Measurements from ENCODE around the gene NDUFAF7. TPM values are rescaled to one million over a fixed set of nuclear protein-coding genes. Genes with fewer than 3 reads are reported as not detected.

NDUFAF7 gene, protein sequence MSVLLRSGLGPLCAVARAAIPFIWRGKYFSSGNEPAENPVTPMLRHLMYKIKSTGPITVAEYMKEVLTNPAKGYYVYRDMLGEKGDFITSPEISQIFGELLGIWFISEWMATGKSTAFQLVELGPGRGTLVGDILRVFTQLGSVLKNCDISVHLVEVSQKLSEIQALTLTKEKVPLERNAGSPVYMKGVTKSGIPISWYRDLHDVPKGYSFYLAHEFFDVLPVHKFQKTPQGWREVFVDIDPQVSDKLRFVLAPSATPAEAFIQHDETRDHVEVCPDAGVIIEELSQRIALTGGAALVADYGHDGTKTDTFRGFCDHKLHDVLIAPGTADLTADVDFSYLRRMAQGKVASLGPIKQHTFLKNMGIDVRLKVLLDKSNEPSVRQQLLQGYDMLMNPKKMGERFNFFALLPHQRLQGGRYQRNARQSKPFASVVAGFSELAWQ
- total RNA-seq: 10 to 100 TPM; 12.3 to 16.3 (median 13.4) TPM

DNA sequence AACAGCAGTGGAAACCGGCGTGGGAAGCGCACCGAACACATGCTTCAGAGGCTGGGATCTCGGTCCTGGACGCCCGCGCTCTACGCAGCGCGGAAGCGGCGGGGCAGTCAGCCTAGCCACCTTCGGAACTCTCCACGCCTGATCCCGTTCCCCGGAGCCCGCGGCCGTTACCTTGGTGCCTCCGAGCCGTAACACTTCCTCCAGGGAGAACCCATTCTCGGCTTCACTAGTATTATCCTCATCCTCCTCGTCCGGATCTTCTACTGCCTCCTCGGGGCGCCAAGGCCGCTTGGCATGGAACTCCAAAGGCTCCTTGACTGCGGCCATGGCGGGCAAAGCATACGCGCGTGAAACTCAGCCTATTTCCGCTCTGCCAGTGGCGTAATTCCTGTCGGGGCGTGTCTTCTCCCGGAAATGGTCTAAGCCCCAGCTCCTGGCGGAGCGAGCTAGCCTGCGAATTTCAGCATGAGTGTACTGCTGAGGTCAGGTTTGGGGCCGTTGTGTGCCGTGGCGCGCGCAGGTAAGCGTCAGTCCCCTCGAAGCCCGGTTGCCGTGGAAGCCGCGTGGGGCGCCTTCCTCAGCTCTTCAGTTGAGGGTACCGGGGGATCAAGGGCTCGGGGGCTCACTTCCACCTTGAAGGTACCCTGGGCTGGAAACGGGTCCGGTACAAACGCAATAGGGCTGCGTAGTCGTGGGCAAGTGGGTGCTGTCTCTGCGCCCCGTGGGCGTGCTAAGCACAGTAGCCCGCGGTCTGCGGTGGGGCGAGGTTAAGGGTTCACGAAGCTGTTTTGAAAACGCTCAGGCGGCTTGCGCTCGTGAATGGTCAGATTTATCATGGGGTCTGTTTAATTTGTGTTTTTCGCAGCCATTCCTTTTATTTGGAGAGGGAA lies at the start of gene NDUFAF7, which contains the start of gene CEBPZ:
Gene NDUFAF7 (plus strand): TSS at position 418 of the 890 bp plus-strand sequence. CDS start 48 bp downstream, at position 466.
Gene CEBPZ (minus strand): TSS at position 356 of the 890 bp plus-strand sequence. CDS start 29 bp downstream, at position 327.
- WGBS: under 1% methylated on average over 49 of the region's 73 CpGs
- intact Hi-C loops (cut with DNase I): loop anchor here (5.0 kb wide), 3 partner anchors 34 to 91 kb away; partner anchors contain the start of genes CEBPZOS, EIF2AK2 and PRKD3

DNA sequence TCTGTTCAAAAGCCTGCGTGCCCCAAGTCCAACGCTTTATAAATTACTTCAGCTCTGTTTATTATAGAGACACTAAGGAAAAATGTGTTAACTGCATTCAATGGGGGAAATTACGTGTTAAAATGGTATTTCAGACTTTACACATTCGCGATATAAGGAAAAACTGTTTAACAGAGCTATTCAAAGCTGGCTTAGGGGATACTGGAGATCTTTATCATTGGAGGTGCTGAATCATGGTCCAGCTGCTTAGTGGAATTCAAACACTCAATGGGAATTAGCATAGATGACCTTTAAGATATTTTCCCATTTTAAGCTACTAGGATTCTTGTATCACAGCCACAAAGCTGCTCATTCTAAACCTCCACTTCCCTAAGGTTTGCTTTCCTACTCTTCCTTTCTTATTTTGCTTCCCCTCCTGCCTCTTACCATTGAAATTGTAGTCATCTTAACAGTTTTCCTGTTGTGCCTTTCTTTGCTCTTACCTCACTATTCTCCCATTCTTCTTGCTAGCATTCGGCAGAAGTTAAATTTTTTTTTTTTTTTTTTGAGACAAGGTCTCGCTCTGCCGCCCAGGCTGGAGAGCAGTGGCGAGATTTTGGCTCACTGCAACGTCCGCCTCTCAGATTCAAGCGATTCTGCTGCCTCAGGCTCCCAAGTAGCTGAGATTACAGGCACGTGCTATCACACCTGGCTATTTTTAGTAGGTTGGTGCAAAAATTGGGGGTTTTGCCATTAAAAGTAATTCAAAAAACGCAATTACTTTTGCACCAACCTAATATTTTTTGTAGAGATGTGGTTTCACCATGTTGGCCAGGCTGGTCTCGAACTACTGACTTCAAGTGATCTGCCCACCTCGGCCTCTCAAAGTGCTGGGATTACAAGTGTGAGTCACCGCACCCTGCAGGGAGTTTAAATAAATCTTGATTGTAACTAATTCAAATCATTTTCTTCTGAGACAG lies 49.5 kb upstream of the NDUFAF7 start:
- H3K4me1 ChIP-seq: no peaks in the 10 kb centered on the region
- 71% methylated on average over 17 of the region's 17 CpGs for WGBS
- no peaks in the 10 kb centered on the region for H3K36me3 ChIP-seq
- no peak overlapping the region for H3K4me3 ChIP-seq
- H3K27me3 ChIP-seq: peaks cover 0 to 6% (median 0%) of the 10 kb centered on the region in 4 donors
- no peak overlapping the region for H3K27ac ChIP-seq (replicated peaks in 1 of 4)
- intact Hi-C loops (cut with DNase I): no loop called here
- DNase-seq (ENCODE audit: extremely low spot score): no peak
- TF ChIP-seq, protein P1, sequence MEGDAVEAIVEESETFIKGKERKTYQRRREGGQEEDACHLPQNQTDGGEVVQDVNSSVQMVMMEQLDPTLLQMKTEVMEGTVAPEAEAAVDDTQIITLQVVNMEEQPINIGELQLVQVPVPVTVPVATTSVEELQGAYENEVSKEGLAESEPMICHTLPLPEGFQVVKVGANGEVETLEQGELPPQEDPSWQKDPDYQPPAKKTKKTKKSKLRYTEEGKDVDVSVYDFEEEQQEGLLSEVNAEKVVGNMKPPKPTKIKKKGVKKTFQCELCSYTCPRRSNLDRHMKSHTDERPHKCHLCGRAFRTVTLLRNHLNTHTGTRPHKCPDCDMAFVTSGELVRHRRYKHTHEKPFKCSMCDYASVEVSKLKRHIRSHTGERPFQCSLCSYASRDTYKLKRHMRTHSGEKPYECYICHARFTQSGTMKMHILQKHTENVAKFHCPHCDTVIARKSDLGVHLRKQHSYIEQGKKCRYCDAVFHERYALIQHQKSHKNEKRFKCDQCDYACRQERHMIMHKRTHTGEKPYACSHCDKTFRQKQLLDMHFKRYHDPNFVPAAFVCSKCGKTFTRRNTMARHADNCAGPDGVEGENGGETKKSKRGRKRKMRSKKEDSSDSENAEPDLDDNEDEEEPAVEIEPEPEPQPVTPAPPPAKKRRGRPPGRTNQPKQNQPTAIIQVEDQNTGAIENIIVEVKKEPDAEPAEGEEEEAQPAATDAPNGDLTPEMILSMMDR (IDR thresholded peaks at IDR 0.05): no peak
- TF ChIP-seq POLR2A (IDR thresholded peaks at IDR 0.05; ENCODE audit: low read depth) (no peak), POLR2AphosphoS5 (IDR thresholded peaks at IDR 0.05) (no peak), EP300 (IDR thresholded peaks at IDR 0.05) (no peak)
- no peaks in the 10 kb centered on the region for H3K9me3 ChIP-seq

More for the DNA sequence above, at the start of gene NDUFAF7, which contains the start of gene CEBPZ:
- Histone ChIP-seq H3K27ac (replicated peaks in 1 of 4) (peak within 1 kb of the TSS; percentile 89 to 95 (median 94)), H3K27me3 (no peaks in the 10 kb centered on the region), H3K4me3 (peak within 1 kb of the TSS; percentile 85 to 96 (median 91)), H3K9me3 (no peaks in the 10 kb centered on the region), H3K36me3 (peaks cover 15 to 26% (median 20%) of the 10 kb centered on the region in 4 donors), H3K4me1 (peaks cover 24 to 47% (median 39%) of the 10 kb centered on the region in 4 donors)
- peak; percentile 93 to 95 for TF ChIP-seq POLR2AphosphoS5 (IDR thresholded peaks at IDR 0.05)
- no peak for TF ChIP-seq EP300 (IDR thresholded peaks at IDR 0.05)
- peak; percentile 98 for DNase-seq (ENCODE audit: extremely low spot score)

DNA sequence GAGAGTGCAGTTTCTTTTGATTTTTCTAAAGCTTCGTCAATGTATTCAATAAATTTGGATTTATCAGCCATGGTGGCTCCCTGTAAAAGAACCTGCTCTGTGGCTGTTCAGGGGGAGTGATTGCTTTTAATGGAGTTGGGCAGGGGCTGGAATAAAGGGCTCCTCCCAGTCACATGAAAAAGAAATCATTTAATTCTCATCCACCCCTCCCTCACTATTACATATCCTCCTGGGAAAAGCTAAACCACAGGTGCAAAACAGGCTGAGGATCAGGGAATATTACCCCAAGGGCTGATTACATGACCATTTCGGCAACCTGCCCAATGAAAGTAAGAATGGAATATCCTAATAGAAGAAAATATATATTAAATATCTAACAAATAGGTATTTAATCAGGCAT lies 42.9 kb upstream of the NDUFAF7 start, which contains the start of gene SULT6B1:
Gene SULT6B1 (minus strand): TSS at position 101 of the 400 bp plus-strand sequence. CDS start 30 bp downstream, at position 71.
- TF ChIP-seq, protein P1 (IDR thresholded peaks at IDR 0.05): no peak
- no peak for TF ChIP-seq EP300 (IDR thresholded peaks at IDR 0.05)
- TF ChIP-seq POLR2A (IDR thresholded peaks at IDR 0.05; ENCODE audit: low read depth): no peak
- TF ChIP-seq POLR2AphosphoS5 (IDR thresholded peaks at IDR 0.05): no peak
- Histone ChIP-seq H3K27me3 (peaks cover 0 to 6% (median 0%) of the 10 kb centered on the region in 4 donors), H3K4me3 (no peak within 1 kb of the TSS), H3K36me3 (no peaks in the 10 kb centered on the region), H3K4me1 (no peaks in the 10 kb centered on the region), H3K27ac (replicated peaks in 1 of 4) (peak within 1 kb of the TSS in 1 of 4 donors; percentile 2), H3K9me3 (no peaks in the 10 kb centered on the region)
- WGBS: 100% methylated on average over 2 of the region's 2 CpGs
- DNase-seq (ENCODE audit: extremely low spot score): no peak
- intact Hi-C loops (cut with DNase I): no loop called here

DNA sequence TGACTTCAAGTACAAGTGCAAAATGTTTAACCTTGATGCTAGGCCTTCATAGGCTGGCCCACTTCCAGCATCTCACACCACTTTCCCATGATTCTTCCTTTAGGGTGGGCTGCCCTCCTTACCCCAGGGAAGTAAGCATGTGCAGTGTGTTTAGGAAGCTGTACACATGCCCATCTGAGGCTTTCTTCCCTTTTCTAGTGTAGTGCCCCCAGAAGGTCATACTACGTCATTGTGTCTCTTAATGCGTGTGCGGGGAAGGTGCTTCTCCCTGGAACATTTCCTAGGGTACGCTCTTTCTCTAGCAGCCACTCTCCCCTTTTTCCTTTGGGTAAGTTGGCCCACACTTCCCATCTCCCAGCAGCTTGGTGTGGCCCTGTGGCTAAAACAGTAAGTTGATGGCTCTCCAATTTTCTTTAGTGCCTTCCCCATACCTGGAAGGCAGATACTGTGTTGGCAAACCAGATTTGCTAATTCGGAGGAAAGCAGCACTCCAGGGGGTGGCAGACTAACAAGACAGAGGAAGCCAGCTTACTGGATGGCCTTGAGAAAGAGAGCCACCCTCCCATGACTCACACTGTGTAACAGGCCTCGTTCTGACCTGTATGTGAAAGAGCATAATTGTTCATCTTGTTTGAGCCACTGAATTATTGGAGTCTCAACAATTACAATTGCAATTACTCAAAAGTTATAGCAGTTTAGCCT lies 41.9 kb upstream of the NDUFAF7 start:
- no peaks in the 10 kb centered on the region for H3K36me3 ChIP-seq
- TF ChIP-seq, protein P1 (IDR thresholded peaks at IDR 0.05): no peak
- TF ChIP-seq EP300 (IDR thresholded peaks at IDR 0.05) (no peak), POLR2AphosphoS5 (IDR thresholded peaks at IDR 0.05) (no peak), POLR2A (IDR thresholded peaks at IDR 0.05; ENCODE audit: low read depth) (no peak)
- H3K27ac ChIP-seq (replicated peaks in 1 of 4): peak overlapping the region in 1 of 4 donors; percentile 2
- intact Hi-C loops (cut with DNase I): no loop called here
- no peak for DNase-seq (ENCODE audit: extremely low spot score)
- H3K4me3 ChIP-seq: no peak overlapping the region
- no peaks in the 10 kb centered on the region for H3K9me3 ChIP-seq
- peaks cover 0 to 6% (median 0%) of the 10 kb centered on the region in 4 donors for H3K27me3 ChIP-seq
- H3K4me1 ChIP-seq: no peaks in the 10 kb centered on the region
- WGBS: 76% methylated on average over 6 of the region's 6 CpGs
